PC-3 (cell line): ENCODE results near the gene SLCO3A1.

Experiments used
- CTCF ChIP-seq: fragments of 300-600 bp; sonication (generic); conservative IDR thresholded peaks from 2 replicates; pipeline ENCODE4 v1.5.1; 2017; ENCODE audit warnings: antibody characterized with exemption, low read depth, mild to moderate bottlenecking, low read length
- EZH2 ChIP-seq: fragments of 300-600 bp; sonication (generic); IDR thresholded peaks from one replicate; pipeline ENCODE4 v1.6.1; 2017; ENCODE audit warnings: antibody characterized with exemption, mild to moderate bottlenecking, low read length; ENCODE audit not compliant: unreplicated experiment

- TF ChIP-seq CTCF (no peak; the same call in 1 of the 2 replicates), EZH2 (no peak)
Observed at GRCh38 chr15:91852741-91853510, 582 bp upstream of the SLCO3A1 start.
